Dedifferentiated amniotic fluid mesenchymal stem cell (primary cell): ENCODE results near the gene DDHD1.
"Not testable (repeated sequence)": the region's sequence is repeated elsewhere in the genome, so short reads cannot be mapped to it uniquely, and the experiment has no call there.

Source experiments
- DNase-seq: peaks from one replicate; pipeline ENCODE4 v3.0.0-alpha.2; 2016; ENCODE audit errors: extremely low spot score

Gene DDHD1

DNA sequence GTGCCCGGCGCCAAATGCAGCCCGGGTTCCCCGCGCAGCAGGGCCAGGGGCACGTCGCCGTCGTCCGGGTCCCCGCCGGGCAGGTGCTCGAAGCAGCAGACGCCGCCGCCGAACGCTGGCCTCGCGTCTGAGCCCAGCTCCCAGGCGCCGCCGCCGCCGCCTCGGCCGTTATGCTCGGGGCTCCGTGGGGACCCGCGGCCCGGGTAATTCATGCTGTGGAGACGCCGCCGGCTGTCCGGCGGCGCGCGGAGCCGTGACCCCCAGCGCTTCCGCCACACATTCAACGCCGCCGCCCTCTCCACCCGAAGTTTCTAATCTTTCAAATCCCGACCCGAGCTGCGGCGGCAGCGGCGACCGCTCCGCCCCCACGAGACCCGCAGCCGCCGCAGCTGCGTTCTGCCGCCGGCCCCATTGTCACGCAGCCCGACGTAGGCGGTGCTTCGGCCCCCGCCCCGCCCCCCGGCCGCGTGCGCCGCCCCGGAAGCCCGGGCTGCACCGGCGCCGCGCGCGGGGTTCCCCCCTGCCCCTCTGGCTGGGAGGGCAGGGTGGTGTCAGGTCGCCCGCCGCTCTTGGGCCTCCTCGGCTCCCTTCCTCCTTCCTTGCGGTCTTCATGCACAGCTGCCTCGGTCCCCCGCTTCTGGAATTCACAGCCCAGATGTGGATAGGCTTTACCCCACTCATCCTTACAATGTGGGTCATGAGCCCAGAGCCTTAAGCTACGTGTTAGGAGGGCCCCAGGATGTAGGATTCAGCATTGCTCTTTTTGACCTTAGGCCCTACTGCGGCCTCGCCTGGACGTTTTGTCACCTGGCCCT lies at the start of gene DDHD1:
Gene DDHD1, minus strand, starts transcription at position 437 of the 815 bp plus-strand sequence. Its CDS starts 225 bp downstream, at position 212.
- DNase-seq: peak; percentile 36

DNA sequence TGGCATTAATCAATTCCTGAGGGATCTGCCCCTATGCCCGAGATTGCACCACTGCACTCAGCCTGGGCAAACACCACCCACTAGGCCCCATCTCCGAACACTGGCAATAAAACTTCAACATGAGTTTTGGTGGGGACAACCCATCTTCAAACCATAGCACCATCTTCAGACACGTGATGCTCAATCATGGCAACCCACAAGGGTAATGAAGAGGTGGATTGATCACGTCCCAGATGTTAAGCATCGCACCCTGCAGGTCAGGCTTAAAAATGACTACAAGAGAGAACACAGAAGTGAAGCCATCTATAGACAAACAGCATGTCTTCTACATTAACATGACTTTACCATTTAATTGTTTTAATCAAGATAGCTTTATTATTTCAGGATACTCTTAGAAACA lies 42.8 kb upstream of the DDHD1 start:
- DNase-seq: no peak

DNA sequence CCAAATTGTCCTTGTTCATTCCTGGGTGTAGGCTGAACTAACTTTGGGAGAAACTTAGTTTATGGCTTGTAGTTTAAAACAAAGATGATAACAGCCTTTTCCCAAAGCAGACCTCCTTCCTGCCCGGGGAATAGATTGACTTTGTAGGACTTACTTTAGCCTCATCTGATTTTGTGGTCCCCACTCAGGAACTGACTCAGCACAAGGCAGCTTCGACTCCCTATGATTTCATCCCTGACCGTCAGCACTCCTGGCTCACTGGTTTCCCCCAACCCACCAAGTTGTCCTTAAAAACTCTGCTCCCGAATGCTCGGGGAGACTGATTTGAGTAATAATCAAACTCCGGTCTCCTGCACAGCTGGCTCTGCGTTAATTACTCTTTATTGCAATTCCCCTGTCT lies 40.1 kb upstream of the DDHD1 start:
- DNase-seq: no peak

DNA sequence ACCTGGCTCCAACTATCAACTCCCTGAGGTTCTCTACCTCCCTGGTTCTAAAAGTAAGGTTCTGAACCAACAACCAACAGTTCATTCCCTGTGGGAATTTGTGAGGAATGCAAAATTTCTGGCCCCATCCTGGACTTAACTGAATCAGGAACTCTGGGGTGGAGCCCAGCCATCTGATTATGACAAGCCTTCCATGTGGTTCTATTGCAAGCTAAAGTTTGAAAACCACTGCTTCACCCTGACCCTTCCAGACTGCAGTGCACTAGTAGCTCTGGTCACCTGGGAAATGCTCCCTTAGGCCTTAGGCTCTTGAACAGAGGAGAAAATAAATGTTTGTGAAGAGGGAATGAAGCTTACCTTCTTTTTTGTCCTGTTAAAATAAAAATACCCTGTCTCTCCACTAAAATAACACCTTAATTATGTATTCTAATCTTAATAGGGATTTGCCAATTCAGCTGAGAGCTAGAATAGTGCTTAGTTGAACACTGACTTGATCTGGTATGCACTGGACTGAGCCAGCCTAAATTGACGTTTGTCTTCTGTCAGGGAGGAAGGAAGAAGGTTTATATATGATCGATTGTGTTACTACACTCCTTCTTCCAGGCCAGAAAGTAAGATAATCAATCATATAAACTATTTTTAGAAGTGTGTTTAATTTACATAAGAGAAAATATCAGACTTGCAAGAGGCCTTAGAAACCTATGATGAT lies 39.1 kb upstream of the DDHD1 start:
- no peak for DNase-seq

DNA sequence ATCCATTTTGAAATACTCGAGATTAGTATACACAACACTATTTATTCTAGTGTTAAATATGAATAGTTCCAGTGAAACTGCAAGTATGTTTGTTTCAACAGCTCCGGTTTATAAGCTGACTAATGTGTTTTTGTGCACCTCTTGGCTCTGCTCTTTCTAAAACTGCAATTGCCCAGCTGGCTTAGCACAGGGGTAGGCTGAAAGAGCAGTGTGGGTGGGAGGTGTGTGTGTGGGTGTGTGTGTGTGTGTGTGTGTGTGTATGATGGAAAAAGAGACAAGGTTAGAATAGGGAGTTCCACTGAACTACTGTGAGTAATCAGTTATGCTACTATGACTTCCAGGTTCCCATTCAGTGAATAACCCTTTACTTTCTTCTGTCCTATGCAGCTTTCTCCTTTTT lies 37.8 kb upstream of the DDHD1 start:
- no peak for DNase-seq

DNA sequence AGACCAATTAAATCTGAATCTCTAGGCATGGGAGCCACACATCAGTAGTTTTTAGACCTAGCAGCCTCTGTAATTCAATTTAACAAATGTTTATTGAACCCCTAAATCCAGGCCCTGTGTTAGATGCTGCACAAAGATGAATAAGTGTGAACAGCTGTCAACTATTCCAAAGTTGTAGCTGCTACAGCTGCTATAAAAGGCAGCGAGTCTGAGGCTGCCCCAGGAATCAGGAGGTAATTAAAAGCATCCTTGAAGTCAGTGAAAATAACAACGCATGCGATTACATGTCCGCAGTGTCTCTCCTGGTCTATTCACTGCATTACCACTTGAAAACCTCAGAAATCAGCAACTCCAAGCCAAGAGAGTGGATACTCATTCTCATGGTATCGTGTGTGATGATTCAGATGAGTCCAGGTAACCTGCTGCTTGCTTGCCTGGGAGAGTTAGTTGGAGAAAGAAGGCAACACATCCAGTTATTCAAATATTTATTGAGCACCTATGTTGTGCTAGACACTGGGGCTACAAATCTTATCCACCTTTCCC lies 34.9 kb upstream of the DDHD1 start:
- DNase-seq: no peak

DNA sequence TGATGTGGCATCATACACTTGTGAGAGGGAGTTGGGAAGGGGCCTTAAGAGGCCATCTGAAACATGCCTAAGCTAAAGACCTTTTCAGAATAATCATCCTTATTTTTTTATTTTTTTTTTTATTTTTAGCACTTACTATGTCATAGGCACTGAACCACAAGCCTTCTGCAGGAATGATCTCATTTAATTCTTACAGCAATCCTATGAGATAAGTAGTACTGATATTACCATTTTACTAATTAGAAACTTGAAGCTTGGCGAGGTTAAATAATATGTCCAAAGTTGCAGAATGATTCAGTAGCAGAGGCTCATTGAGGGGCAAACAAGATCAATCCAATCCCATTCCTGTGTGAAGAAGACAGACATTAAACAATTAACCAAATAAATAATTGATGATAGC lies 33.4 kb upstream of the DDHD1 start:
- no peak for DNase-seq

DNA sequence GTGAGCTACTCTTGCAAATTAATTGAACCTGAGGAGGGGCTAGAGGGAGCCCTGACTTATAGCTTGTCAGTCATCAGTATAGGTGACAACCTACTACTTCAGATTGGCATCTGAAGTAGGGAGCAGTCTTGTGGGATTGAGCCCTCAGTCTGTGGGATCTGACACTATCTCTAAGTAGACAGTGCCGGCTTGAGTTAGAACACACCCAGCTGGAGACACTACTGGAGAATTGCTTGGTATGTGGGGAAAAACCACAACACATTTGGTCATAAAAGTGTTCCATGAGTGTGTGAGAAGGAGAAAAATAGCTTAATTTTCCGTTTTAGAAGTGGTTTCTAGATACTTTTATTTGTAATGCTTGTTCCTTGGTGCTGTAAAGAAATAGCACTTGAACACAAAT lies 30.5 kb upstream of the DDHD1 start:
- no peak for DNase-seq

DNA sequence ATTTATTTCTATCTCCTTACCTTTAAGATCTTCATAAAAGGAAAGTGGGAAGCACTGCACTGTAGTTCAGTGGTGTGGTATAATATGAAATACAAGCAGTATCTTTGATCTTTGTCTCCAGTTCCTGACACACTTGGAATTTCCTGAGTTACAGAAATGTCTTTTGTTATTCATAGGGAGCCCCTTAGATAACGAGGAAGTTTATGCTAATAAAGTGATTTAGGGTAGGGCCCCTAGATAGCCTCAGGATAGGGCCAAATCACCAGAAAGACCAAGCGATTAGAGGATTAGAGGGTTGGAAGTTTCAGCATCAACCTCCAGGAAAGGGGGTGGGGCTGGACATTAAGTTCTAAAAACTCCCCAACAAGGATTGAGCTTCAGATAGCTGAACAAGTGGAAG lies 29.9 kb upstream of the DDHD1 start:
- no peak for DNase-seq

DNA sequence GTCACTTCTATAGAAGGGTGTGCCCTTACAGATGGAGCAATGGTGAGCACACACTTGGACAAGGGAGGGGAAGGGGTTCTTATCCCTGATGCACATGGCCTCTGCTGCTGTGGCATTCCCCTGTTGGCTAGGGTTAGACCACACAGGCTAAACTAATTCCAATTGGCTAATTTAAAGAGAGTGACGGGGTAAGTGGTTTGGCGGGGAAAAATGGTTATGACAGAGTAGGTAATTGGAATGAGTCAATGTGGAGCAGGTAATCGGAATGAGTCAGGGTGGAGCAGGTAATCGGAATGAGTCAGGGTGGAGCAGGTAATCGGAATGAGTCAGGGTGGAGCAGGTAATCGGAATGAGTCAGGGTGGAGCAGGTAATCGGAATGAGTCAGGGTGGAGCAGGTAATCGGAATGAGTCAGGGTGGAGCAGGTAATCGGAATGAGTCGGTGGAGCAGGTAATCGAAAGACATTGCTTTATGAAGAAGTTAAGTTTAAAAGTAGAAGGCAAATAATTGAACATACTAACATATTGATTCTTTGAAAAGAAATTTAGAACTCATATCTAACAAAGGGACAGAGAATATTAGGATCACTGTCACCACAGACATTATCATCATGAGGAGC lies 28.4 kb upstream of the DDHD1 start:
- DNase-seq: not testable (repeated sequence)

DNA sequence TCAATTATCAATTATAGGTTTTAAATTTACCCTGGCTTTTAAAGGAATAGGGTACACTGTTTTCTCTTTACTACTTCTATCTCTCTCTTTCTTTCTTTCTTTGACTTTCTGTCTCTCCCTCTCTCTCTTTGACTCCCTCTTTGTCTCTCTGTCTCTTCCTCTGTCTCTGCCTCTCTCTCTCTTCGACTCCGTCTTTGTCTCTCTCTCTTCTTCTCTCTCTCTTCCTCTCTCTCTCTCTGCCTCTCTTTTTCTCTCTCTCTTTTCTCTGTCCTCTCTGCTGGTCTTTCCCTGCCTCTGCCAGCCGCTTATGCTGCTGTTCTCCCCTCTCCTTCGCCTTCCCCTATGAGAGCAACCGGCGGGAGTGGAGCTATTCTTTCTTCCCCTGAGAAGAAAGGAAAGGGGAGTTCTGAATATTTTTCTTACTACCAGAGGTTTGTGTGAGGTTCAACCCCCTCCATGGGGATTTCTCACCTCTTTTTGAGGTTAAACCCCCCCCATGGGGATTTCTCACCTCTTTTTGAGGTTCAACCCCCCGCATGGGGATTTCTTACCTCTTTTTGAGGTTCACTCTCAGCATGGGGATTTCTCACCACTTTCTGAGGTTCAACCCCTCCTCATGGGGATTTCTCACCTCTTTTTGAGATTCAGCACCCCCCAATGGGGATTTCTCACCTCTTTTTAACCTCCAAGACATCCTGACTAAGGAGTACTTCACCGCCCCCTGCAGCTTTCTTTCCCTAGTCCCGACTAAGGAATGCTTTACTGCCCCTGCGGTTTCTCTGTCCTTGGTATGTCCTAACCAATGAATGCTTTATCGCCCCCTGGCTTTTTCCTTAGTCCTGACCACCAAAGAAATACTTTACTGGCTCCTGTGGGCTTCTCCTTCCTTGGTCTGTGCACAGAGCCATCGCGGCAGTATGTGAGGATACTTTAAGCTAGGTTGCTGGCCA lies 27.4 kb upstream of the DDHD1 start:
- DNase-seq: no peak

DNA sequence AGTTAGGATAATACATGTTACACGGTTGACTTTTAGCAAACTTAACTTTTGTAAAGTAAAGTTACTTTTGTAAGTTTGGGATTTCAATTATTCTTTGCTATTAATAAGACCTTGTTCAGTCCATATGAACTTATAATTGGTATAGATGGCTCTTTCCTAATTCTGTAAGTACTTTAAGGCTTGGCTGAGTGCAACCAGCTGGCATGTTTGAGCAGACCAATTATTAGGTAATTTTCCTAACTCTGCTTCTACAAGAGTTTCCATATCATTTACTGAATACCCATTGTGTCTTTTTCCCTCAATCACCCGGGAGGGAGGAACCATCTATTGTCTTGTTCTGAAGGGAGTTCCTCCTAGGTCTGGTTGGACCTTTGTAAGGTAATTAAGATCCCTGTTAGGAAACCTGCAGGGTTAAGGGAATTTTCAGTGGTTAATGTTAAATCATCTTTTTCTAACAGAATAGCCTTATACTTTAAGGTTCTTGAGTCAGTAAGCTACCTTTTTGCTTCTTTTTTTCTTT lies 26.4 kb upstream of the DDHD1 start:
- DNase-seq: not testable (repeated sequence)

DNA sequence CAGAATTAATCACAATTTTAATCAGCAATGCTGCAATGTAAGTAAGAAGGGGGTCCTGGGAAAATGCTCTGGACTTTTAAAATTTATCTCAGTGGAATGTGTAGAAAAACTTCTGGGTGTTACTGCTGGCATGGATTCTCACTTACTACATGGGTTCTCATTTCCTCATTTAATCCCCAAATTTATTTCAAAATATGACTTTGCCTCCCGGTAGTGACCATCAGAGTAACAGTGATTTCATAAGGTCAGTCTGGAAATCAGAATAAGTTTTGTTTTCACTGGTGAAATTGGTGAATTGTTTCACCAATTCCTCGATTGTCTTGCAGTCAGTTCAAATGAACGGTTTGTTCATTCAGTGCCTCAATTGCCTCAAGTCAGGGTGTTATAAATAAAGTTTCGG lies 22.3 kb upstream of the DDHD1 start:
- DNase-seq: no peak

DNA sequence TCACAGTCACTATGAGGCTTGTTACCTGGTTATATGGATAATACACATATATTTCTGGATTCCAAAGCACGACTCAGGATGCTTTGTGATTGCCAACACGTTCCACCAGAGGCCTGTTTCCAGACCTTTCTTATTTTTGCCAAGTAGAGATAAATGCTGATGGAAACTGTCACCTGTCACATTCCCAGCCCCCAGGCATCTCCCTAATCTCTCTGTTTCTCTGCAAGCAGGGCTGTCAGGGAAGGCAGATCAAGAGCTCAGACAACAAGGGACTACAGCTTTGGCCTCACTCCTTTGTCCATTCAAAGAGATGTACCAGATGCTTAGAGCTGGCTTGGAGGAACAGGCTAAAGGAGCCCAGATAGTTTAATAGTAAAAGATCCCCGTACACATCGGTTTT lies 21.8 kb upstream of the DDHD1 start:
- DNase-seq: no peak

DNA sequence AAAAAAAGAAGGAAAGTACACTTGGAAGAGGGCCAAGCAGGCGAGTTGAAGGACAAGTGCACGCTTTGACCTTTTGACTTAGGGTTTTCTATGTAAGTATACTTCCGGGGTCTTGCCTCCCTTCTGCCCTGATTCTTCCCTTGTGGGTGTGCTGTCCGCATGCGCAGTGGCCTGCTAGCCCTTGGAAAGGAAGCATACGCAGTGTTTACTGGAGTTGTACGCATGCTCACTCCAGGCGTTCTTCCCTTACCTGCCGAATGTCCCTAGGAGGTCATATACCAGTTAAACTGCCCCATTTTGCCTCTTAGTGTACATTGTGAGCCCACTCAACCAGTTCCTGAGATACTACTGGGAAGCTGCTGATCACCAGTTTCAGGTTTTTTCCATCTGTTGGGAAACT lies 15.7 kb upstream of the DDHD1 start:
- no peak for DNase-seq

DNA sequence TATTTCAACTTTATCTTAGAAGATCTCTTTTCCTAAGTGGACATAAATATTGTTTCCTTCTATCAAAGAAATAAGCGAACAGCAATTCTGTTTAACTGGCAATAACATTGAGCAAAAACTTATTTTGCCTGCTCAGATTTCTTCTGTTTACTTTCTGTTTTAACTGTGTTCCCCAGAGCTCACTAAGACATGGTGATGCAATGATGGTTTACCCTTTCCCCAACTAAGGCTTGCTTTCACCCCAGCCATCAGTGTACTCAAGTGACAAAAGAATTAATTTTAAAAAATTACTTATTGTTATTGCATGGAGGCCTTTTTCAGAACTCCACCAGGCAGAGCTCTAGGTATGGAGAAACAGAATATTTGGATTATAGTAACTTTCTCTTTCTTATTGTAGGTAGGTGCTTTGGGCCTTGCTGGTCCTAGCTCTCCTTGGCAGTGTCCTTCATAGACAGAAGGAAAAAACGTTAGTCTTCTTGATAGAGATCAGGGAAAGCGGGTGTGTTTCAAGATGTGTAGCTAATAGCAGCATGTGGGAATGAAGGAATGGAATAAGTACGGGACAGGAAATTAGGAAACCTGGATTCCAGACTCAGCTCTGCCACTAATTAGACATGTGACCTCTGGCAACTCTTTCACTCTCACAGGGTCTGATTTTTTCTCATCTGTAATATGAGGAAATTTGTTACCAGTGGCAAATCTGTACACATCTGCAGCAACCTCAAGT lies 14.6 kb upstream of the DDHD1 start:
- DNase-seq: peak; percentile 45

DNA sequence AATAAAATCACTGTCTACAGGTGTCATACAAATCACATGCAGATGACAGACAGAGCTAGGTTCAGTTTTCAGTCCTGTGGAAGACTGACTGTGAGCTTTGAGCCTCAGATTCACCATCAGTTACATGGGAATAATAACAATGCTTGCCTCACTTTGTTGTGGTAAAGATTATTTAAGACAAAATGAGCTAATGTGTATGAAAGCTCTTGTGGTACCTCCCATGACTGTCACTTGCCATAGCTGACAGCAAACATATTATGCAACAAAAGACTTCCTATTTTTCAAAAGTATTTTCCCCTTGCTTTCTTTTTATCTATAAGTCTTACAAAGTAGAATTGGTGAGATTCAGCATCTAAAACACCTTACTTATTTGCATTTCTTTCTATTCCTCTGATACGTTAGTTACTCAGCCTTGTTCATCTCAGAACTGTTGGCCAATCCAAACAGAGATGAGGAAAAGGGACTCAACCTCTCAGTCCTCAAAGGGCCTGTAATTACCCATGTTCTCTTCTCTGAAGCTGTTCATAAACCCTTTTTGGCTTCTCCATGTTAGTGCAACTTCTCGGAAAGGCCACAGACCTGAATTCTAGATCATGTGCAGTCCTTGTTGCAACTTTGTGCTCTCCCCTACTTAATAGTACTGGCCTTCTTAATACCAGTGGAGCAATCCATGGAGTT lies 8.8 kb upstream of the DDHD1 start:
- DNase-seq: no peak

DNA sequence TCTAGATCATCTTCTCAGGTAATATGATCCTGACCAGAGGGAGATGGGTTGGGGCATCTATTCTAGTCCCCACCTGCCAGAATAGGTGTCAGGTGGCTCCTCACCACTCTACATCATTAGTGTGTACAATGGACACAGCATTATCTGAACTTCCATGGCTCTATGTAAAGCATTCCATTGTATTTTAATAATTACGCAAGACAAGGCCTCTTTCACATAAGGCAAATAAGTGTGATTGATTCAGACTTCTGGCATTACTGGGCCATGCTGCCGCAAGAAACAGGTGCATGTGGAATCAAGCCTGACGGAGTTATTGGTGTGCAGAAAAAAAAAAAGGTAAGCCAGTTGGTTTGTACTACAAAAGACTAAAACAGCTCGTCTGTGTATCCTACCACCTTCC lies 3.1 kb upstream of the DDHD1 start:
- DNase-seq: no peak

DNA sequence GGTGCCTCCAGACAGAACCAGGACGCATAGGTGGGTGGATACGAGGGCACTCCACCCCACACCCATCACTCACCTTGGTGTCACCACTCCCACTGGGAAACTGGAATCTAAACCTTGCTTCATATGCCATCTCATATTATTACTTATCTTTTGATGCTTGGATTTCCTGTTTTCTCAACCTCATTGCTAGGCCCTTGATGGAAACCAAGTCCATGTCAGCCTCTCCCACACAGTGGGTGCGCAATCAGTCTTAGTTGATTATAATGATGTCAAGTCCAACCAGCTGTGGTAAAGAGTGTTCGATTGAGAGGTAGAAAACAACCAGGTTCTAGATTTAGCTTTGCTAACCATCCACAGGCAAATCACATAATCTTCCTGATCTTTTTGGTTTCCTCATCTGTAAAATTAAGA lies 584 bp upstream of the DDHD1 start:
- no peak for DNase-seq
